Neuronal stem cell (in vitro differentiated cells): ENCODE measurements around the gene SYNPO.

Experiments used
- DNase-seq: peaks from one replicate; pipeline ENCODE4 v3.0.0-alpha.2; 2013; ENCODE audit warnings: low spot score
- H2AFZ ChIP-seq: one replicate; pipeline ENCODE4 v1.6.1; 2013; ENCODE audit warnings: mild to moderate bottlenecking, low read length, inconsistent platforms
- H2AK5ac ChIP-seq: 2 replicates; pipeline ENCODE4 v1.6.1; 2013; ENCODE audit warnings: low read depth, mild to moderate bottlenecking, inconsistent platforms, low read length, moderate library complexity, mixed read lengths
- H2BK120ac ChIP-seq: 2 replicates; pipeline ENCODE4 v1.6.1; 2013; ENCODE audit warnings: low read depth, mild to moderate bottlenecking, inconsistent platforms, low read length, moderate library complexity, mixed read lengths
- H2BK12ac ChIP-seq: one replicate; pipeline ENCODE4 v1.6.1; 2013; ENCODE audit warnings: low read length, inconsistent platforms
- H2BK15ac ChIP-seq: 2 replicates; pipeline ENCODE4 v1.6.1; 2013; ENCODE audit warnings: mild to moderate bottlenecking, low read length, inconsistent platforms, mixed read lengths
- H2BK5ac ChIP-seq: one replicate; pipeline ENCODE4 v1.6.1; 2013; ENCODE audit warnings: inconsistent platforms, mild to moderate bottlenecking, low read length, moderate library complexity
- H3K14ac ChIP-seq: one replicate; pipeline ENCODE4 v1.6.1; 2013; ENCODE audit warnings: low read length, inconsistent platforms
- H3K18ac ChIP-seq: 2 replicates; pipeline ENCODE4 v1.6.1; 2013; ENCODE audit warnings: low read length, inconsistent platforms
- H3K23ac ChIP-seq: 2 replicates; pipeline ENCODE4 v1.6.1; 2013; ENCODE audit warnings: low read depth, mild to moderate bottlenecking, mixed read lengths, low read length, inconsistent platforms; ENCODE audit not compliant: poor library complexity
- H3K27ac ChIP-seq: replicated peaks from 3 replicates; pipeline ENCODE4 v1.5.1; 2013; ENCODE audit warnings: low read length, inconsistent platforms
- H3K27me3 ChIP-seq, 3 experiments: 2 replicates each; pipeline ENCODE4 v1.6.1; 2013; ENCODE audit warnings: low read length in 3 of 3, mild to moderate bottlenecking in 2 of 3, inconsistent platforms in 1 of 3, low read depth in 1 of 3, mixed read lengths in 1 of 3, moderate library complexity in 1 of 3; ENCODE audit not compliant: control insufficient read depth in 3 of 3, insufficient read depth in 3 of 3
- H3K36me3 ChIP-seq, 2 donors: replicated peaks in 1 of 2; 2 replicates each; pipeline ENCODE4 v1.6.1; 2013; ENCODE audit warnings: low read length in 2 of 2; ENCODE audit not compliant: control insufficient read depth in 2 of 2, insufficient read depth in 2 of 2
- H3K4ac ChIP-seq: 2 replicates; pipeline ENCODE4 v1.6.1; 2013; ENCODE audit warnings: inconsistent platforms, mild to moderate bottlenecking, low read length, moderate library complexity
- H3K4me1 ChIP-seq, 2 donors: 1 replicate in 1 of 2; 2 replicates in 1 of 2; pipeline ENCODE4 v1.6.1; 2013; ENCODE audit warnings: low read length in 2 of 2, low read depth in 1 of 2; ENCODE audit not compliant: control insufficient read depth in 2 of 2, insufficient read depth in 1 of 2
- H3K4me2 ChIP-seq: one replicate; pipeline ENCODE4 v1.6.1; 2013; ENCODE audit warnings: mild to moderate bottlenecking, low read length, inconsistent platforms; ENCODE audit not compliant: insufficient read depth, poor library complexity, severe bottlenecking
- H3K4me3 ChIP-seq, 2 donors: 2 replicates each; pipeline ENCODE4 v1.5.1; 2013; ENCODE audit warnings: low read length in 2 of 2, mild to moderate bottlenecking in 2 of 2, inconsistent platforms in 1 of 2, moderate library complexity in 1 of 2
- H3K79me1 ChIP-seq: one replicate; pipeline ENCODE4 v1.6.1; 2013; ENCODE audit warnings: low read depth, mild to moderate bottlenecking, inconsistent platforms, low read length, moderate library complexity
- H3K9ac ChIP-seq: one replicate; pipeline ENCODE4 v1.6.1; 2013; ENCODE audit warnings: mild to moderate bottlenecking, low read depth, low read length, inconsistent platforms; ENCODE audit not compliant: poor library complexity
- H3K9me3 ChIP-seq, 2 donors: replicated peaks in 1 of 2; 2 replicates each; pipeline versions ENCODE3 to v1.6.1; 2013; ENCODE audit warnings: low read length in 2 of 2, mild to moderate bottlenecking in 2 of 2, inconsistent platforms in 1 of 2, low read depth in 1 of 2, mixed read lengths in 1 of 2, moderate library complexity in 1 of 2; ENCODE audit not compliant: control insufficient read depth in 2 of 2, insufficient read depth in 1 of 2
- H4K8ac ChIP-seq: one replicate; pipeline ENCODE4 v1.6.1; 2013; ENCODE audit warnings: low read depth, mild to moderate bottlenecking, inconsistent platforms, low read length, moderate library complexity
- H4K91ac ChIP-seq: one replicate; pipeline ENCODE4 v1.6.1; 2013; ENCODE audit warnings: low read length, low read depth, mild to moderate bottlenecking, inconsistent platforms; ENCODE audit not compliant: poor library complexity
- WGBS, 2 donors: extraction: QIAGEN DNeasy Blood & Tissue Kit; methylation state at CpG; one replicate each; pipeline ENCODE4 v1.1.7; 2013; ENCODE audit warnings: missing lambda C conversion rate in 2 of 2, mixed read lengths in 1 of 2; ENCODE audit not compliant: insufficient read length in 2 of 2, insufficient replicate concordance in 1 of 2; ENCODE audit errors: extremely low coverage in 2 of 2; 5-methylcytosine and 5-hydroxymethylcytosine counted together

Gene SYNPO

GRCh38 chr5:150600616-150601490, 39.6 kb upstream of the SYNPO start:
- Histone ChIP-seq H2BK120ac (no peak overlapping the region), H3K79me1 (no peaks in the 10 kb centered on the region), H2AFZ (peak overlapping the region; percentile 46), H2BK12ac (no peak overlapping the region), H3K14ac (no peak overlapping the region), H3K27ac (no peak overlapping the region), H2AK5ac (peak overlapping the region; percentile 30), H3K36me3 (no peaks in the 10 kb centered on the region), H3K23ac (no peak overlapping the region), H2BK5ac (no peak overlapping the region), H4K91ac (no peak overlapping the region), H3K9ac (no peak overlapping the region), H3K27me3 (no peaks in the 10 kb centered on the region), H3K9me3 (no peaks in the 10 kb centered on the region), H3K4ac (no peak overlapping the region), H3K4me2 (no peak overlapping the region), H3K4me3 (peak overlapping the region in 1 of 2 donors; percentile 10), H3K4me1 (peaks cover 0 to 14% of the 10 kb centered on the region in 2 donors), H2BK15ac (no peak overlapping the region), H3K18ac (peak overlapping the region; percentile 15), H4K8ac (no peak overlapping the region)
- no CpG with 5 or more reads among the region's 25 CpGs for WGBS, 2 donors
- no peak for DNase-seq

DNA sequence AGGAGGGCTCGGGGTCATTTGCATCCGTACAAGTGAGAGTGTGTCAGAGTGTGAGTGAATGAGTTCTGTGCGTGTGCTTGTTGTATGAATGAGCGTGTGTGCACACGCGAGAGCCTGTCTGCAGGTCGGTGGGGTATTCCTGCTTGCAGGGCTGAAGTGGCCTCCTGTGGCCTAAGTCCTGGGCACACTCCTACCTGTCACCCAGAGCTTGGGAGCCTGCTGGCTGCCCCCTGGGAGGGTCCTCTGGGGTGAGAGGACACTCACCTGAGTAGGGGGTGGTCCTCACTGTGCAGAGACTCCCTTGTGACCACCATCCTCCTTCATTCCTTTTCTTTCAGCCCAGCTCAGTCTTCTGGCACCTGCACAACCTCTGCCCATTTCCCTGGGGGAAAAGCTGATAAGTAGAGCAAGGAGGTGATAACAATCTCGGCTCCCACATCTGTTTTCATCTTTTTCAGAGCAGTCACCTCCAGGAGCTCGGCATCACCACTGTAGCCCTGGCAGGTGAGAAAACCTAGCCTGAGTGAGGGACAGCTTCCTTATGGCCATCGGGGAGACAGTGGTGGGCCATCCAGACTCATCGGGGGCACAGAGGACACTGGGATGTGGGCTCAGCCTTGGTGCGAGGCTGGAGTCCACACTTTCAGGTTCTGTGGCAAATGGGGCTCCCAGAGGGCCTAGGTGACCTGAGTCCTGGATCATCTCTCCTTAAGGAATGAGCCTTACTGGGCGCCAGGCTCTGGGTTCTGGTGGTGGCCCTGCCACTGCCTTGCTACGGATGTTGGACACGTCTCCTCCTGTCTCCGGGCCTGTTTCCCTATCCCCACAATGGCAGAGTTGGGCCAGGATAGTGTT, 38.7 kb upstream of the SYNPO start:
- Histone ChIP-seq H3K23ac (no peak overlapping the region), H3K14ac (no peak overlapping the region), H4K91ac (no peak overlapping the region), H3K79me1 (no peaks in the 10 kb centered on the region), H4K8ac (no peak overlapping the region), H2BK120ac (no peak overlapping the region), H2BK12ac (no peak overlapping the region), H2AK5ac (peak overlapping the region; percentile 30), H3K4me1 (peaks cover 0 to 15% of the 10 kb centered on the region in 2 donors), H3K4me3 (peak overlapping the region in 1 of 2 donors; percentile 10), H3K4me2 (no peak overlapping the region), H2BK5ac (no peak overlapping the region), H2BK15ac (no peak overlapping the region), H3K18ac (peak overlapping the region; percentile 15), H3K4ac (no peak overlapping the region), H3K36me3 (no peaks in the 10 kb centered on the region), H3K27me3 (no peaks in the 10 kb centered on the region), H3K9ac (no peak overlapping the region), H2AFZ (peak overlapping the region; percentile 46), H3K9me3 (no peaks in the 10 kb centered on the region), H3K27ac (no peak overlapping the region)
- no peak for DNase-seq
- WGBS, 2 donors, result no CpG with 5 or more reads among the region's 16 CpGs

- no peak overlapping the region for H2AK5ac ChIP-seq
- H3K4me2 ChIP-seq, result no peak overlapping the region
- H3K9ac ChIP-seq, result no peak overlapping the region
- H2BK15ac ChIP-seq, result no peak overlapping the region
- WGBS, 2 donors, result no CpG with 5 or more reads among the region's 4 CpGs
- H3K23ac ChIP-seq, result no peak overlapping the region
- H2BK5ac ChIP-seq, result no peak overlapping the region
- H3K27me3 ChIP-seq, result no peaks in the 10 kb centered on the region
- H4K91ac ChIP-seq, result no peak overlapping the region
- no peak overlapping the region for H2BK12ac ChIP-seq
- no peaks in the 10 kb centered on the region for H3K36me3 ChIP-seq
- H2AFZ ChIP-seq, result no peak overlapping the region
- no peaks in the 10 kb centered on the region for H3K9me3 ChIP-seq
- H3K4ac ChIP-seq, result no peak overlapping the region
- DNase-seq, result no peak
- peak overlapping the region; percentile 42 for H3K18ac ChIP-seq
- no peaks in the 10 kb centered on the region for H3K79me1 ChIP-seq
- H4K8ac ChIP-seq, result no peak overlapping the region
- H2BK120ac ChIP-seq, result no peak overlapping the region
- no peak overlapping the region for H3K14ac ChIP-seq
- H3K4me1 ChIP-seq, result peaks cover 0 to 15% of the 10 kb centered on the region in 2 donors
- no peak overlapping the region for H3K4me3 ChIP-seq
- H3K27ac ChIP-seq, result no peak overlapping the region
These were observed 37.4 kb upstream of the SYNPO start for GRCh38 chr5:150603052-150603451.

GRCh38 chr5:150603491-150603890, 37.0 kb upstream of the SYNPO start:
- H3K4ac ChIP-seq, result no peak overlapping the region
- H2BK12ac ChIP-seq, result no peak overlapping the region
- H3K4me1 ChIP-seq, result peaks cover 0 to 15% of the 10 kb centered on the region in 2 donors
- no peaks in the 10 kb centered on the region for H3K36me3 ChIP-seq
- no peaks in the 10 kb centered on the region for H3K79me1 ChIP-seq
- no peak overlapping the region for H3K14ac ChIP-seq
- no peak overlapping the region for H2BK120ac ChIP-seq
- H3K4me3 ChIP-seq, result no peak overlapping the region
- H2AK5ac ChIP-seq, result no peak overlapping the region
- H3K4me2 ChIP-seq, result no peak overlapping the region
- H3K27ac ChIP-seq, result no peak overlapping the region
- H2AFZ ChIP-seq, result no peak overlapping the region
- no CpG with 5 or more reads among the region's 3 CpGs for WGBS, 2 donors
- no peak overlapping the region for H3K23ac ChIP-seq
- H2BK5ac ChIP-seq, result no peak overlapping the region
- H4K91ac ChIP-seq, result no peak overlapping the region
- no peak overlapping the region for H3K9ac ChIP-seq
- DNase-seq, result no peak
- no peaks in the 10 kb centered on the region for H3K27me3 ChIP-seq
- H2BK15ac ChIP-seq, result no peak overlapping the region
- H3K9me3 ChIP-seq, result no peaks in the 10 kb centered on the region
- H4K8ac ChIP-seq, result no peak overlapping the region
- peak overlapping the region; percentile 30 for H3K18ac ChIP-seq
